ENCODE results near the gene ADAMTSL3. TPM values are rescaled to one million over a fixed set of nuclear protein-coding genes. Genes with fewer than 3 reads are reported as not detected.

ADAMTSL3 gene
- total and polyA plus RNA-seq, 4 donors = 3.5 to 19.0 (median 8.0) TPM

GRCh38 chr15:83928392-83928734 lies 274.4 kb downstream of the ADAMTSL3 start:
- Histone ChIP-seq H3K9ac (ENCODE audit: low read depth in 1 of 2, low read length in 2 of 2) (peak overlapping the region in 1 of 2 donors; percentile 41), H3K4me1 (ENCODE audit: control insufficient read depth in 4 of 4, insufficient read depth in 4 of 4, low read length in 3 of 4) (peaks cover 6 to 33% (median 20%) of the 10 kb centered on the region in 4 donors), H3K27me3 (ENCODE audit: control insufficient read depth in 4 of 4, insufficient read depth in 4 of 4, low read length in 3 of 4) (no peaks in the 10 kb centered on the region), H3K36me3 (ENCODE audit: control insufficient read depth in 4 of 4, insufficient read depth in 3 of 4, low read depth in 1 of 4, low read length in 3 of 4) (peaks cover 0 to 7% (median 2%) of the 10 kb centered on the region in 4 donors), H3K4me3 (ENCODE audit: low read depth in 1 of 3, low read length in 3 of 3) (no peak overlapping the region), H3K27ac (ENCODE audit: low read depth in 1 of 2, low read length in 2 of 2) (peak overlapping the region; percentile 81 to 95), H3K9me3 (ENCODE audit: control insufficient read depth in 4 of 4, low read length in 3 of 4) (no peaks in the 10 kb centered on the region)
- DNase-seq (ENCODE audit: low spot score) = no peak
- no peak for TF ChIP-seq CTCF (IDR thresholded peaks at IDR 0.05; ENCODE audit: low read depth, low read length, missing input control)
- TF ChIP-seq ZBTB33 (IDR thresholded peaks at IDR 0.05) = no peak
- no peak for TF ChIP-seq HNF4A (conservative IDR thresholded peaks at IDR 0.05)
- TF ChIP-seq ATF3 (IDR thresholded peaks at IDR 0.05) = no peak
- TF ChIP-seq YY1 (IDR thresholded peaks at IDR 0.05) = no peak
- no peak for TF ChIP-seq FOXA2 (IDR thresholded peaks at IDR 0.05)
- no peak for TF ChIP-seq HNF4G (IDR thresholded peaks at IDR 0.05)
- no peak for TF ChIP-seq TAF1 (conservative IDR thresholded peaks at IDR 0.05)
- TF ChIP-seq RXRA (IDR thresholded peaks at IDR 0.05) = no peak
- TF ChIP-seq REST (IDR thresholded peaks at IDR 0.05) = no peak
- TF ChIP-seq FOXA1 (IDR thresholded peaks at IDR 0.05) = no peak
- no peak for TF ChIP-seq EGR1 (IDR thresholded peaks at IDR 0.05; ENCODE audit: low read depth in 2 of 2)
- TF ChIP-seq GABPA (IDR thresholded peaks at IDR 0.05 in 1 of 2, conservative IDR thresholded peaks at IDR 0.05 in 1 of 2) = no peak
- no peak for TF ChIP-seq NR2F2 (IDR thresholded peaks at IDR 0.05)
- TF ChIP-seq RAD21 (IDR thresholded peaks at IDR 0.05) = no peak
- no peak for TF ChIP-seq MAX (IDR thresholded peaks at IDR 0.05)
- no peak for TF ChIP-seq SP1 (IDR thresholded peaks at IDR 0.05)
- no peak for TF ChIP-seq JUND (IDR thresholded peaks at IDR 0.05)
- WGBS = 74% methylated on average over 1 of the region's 1 CpG
